ENCODE measurements around the gene SLX4IP.

The SLX4IP gene

GRCh38 chr20:10603378-10603777 is 168.3 kb downstream of the SLX4IP start (continued):
- TF ChIP-seq TSHZ1 (tag by site-specific recombination; IDR thresholded peaks at IDR 0.05; ENCODE audit: borderline replicate concordance) (no peak), SETDB1 (IDR thresholded peaks at IDR 0.05; ENCODE audit: insufficient read length, low read length) (no peak), KLF1 (tag by site-specific recombination; IDR thresholded peaks at IDR 0.05) (no peak), ZNF140 (tag by site-specific recombination; IDR thresholded peaks at IDR 0.05) (no peak), ZNF510 (tag by site-specific recombination; IDR thresholded peaks at IDR 0.05; ENCODE audit: insufficient replicate concordance) (no peak), GLI4 (tag by site-specific recombination; IDR thresholded peaks at IDR 0.05) (no peak), ZNF843 (tag by site-specific recombination; IDR thresholded peaks at IDR 0.05) (no peak), MYNN (tag by site-specific recombination; IDR thresholded peaks at IDR 0.05; ENCODE audit: borderline replicate concordance) (no peak), ZNF473 (tag by site-specific recombination; IDR thresholded peaks at IDR 0.05) (no peak), ZNF449 (tag by site-specific recombination; IDR thresholded peaks at IDR 0.05) (no peak), ZNF707 (tag by site-specific recombination; IDR thresholded peaks at IDR 0.05) (no peak)

DNA sequence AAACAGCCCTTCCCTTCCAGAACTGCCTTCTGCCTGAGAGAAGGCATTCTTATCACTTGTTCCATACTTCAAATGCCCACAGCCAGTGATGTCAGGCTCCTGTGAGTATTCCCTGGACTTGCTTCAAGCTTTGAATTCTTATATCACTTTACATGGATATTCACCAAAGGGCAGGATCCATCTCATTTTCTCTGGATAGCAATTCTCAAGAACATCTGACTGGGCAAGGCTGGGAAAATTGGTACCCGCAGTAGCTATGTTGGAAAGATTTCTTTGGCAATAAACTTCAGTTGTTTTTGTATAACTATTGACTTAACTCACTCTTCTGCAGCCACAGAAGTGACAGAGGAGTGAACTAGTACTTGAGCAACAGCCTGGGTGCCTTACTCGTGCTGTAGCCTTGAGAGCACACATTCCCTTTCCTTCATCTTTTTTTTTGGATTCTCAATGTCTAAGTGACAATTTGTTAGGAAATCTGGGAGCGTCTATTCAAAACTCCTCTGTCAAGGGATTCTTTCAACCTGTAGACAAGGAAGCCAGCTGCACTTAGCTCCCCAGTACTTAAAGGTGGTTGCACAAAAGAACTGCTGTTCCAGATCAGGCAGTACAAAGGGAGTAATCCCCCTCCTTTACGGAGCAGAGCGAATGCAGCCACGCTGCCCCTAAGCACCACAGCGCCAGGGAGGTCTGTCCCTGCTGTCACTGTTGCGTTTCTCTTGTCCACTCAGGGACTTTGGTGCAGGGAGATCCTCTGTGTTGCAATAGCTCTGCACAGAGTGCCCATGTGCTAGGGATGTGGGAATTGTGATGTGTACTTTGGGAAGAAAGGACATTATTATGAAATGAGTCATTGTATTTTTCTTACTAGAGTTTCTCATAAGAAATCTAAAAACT is 169.1 kb downstream of the SLX4IP start:
- Histone ChIP-seq H3K4me1 (ENCODE audit: control insufficient read depth, insufficient read depth, low read length) (no peaks in the 10 kb centered on the region), H3K36me3 (ENCODE audit: control insufficient read depth in 2 of 2, insufficient read depth in 1 of 2, low read length in 2 of 2) (peaks cover 0 to 3% of the 10 kb centered on the region in 2 experiments; a peak in 1 of 3 replicates), H3K4me3 (ENCODE audit: low read depth, low read length) (no peak overlapping the region), H3K27ac (ENCODE audit: extremely low read depth, low read depth, low read length) (no peak overlapping the region), H3K9me3 (ENCODE audit: control insufficient read depth, insufficient read depth, low read depth, low read length) (no peaks in the 10 kb centered on the region)
- ChIA-PET CTCF (interaction anchor here (0.6 to 1.5 kb wide), 3 partner anchors 17 to 27 kb away, joined by 3 to 5 read pairs (median 3); no protein-coding TSS in a partner anchor), POLR2A (no interaction called here)
- no peak for TF ChIP-seq ZNF155 (tag by site-specific recombination; IDR thresholded peaks at IDR 0.05)
- TF ChIP-seq EGR2 (tag by site-specific recombination; IDR thresholded peaks at IDR 0.05; ENCODE audit: low read depth) = no peak
- TF ChIP-seq GFI1B (tag by site-specific recombination; IDR thresholded peaks at IDR 0.05) = no peak
- TF ChIP-seq ZNF629 (tag by site-specific recombination; IDR thresholded peaks at IDR 0.05) = no peak
- TF ChIP-seq HOXC10 (CRISPR knock-in tag; IDR thresholded peaks at IDR 0.05) = no peak
- TF ChIP-seq ZNF561 (tag by site-specific recombination; IDR thresholded peaks at IDR 0.05; ENCODE audit: borderline replicate concordance) = no peak
- no peak for TF ChIP-seq ZNF830 (tag by site-specific recombination; IDR thresholded peaks at IDR 0.05; ENCODE audit: low read depth)
- TF ChIP-seq ZNF112 (tag by site-specific recombination; IDR thresholded peaks at IDR 0.05) = no peak
- TF ChIP-seq ZNF707 (tag by site-specific recombination; IDR thresholded peaks at IDR 0.05) = no peak
- no peak for TF ChIP-seq ZNF514 (tag by site-specific recombination; IDR thresholded peaks at IDR 0.05)
- TF ChIP-seq ZNF600 (tag by site-specific recombination; IDR thresholded peaks at IDR 0.05) = 0 out of 2 replicates have a peak, but pooled peaks have one; percentile 22
- TF ChIP-seq SALL2 (tag by site-specific recombination; IDR thresholded peaks at IDR 0.05; ENCODE audit: borderline replicate concordance) = no peak
- TF ChIP-seq ZSCAN18 (tag by site-specific recombination; IDR thresholded peaks at IDR 0.05) = no peak
- TF ChIP-seq MZF1 (tag by site-specific recombination; IDR thresholded peaks at IDR 0.05; ENCODE audit: borderline replicate concordance) = peak; percentile 74; the same call in 1 of the 2 replicates

Measured in HEK293 (cell line).